IMR-90 (cell line): ENCODE measurements around the gene EFNA5. TPM values are rescaled to one million over a fixed set of nuclear protein-coding genes. Genes with fewer than 3 reads are reported as not detected.

Source experiments
- ATAC-seq: fragments of 200-7000 bp; cut with Tn5 transposase; 2 replicates; pipeline ENCODE4 v1.9.1; 2020; ENCODE audit warnings: low read depth, mild to moderate bottlenecking, moderate library complexity
- BruUV-seq: library from RNA; stranded (reverse); fragments of 400-500 nt; replicated peaks from 2 replicates; lab custom pipeline; 2021; lab: Mats Ljungman, UMichigan
- CTCF ChIA-PET: fragments of 300-600 bp; formaldehyde crosslinking; extraction: SDS; loops from one replicate; lab custom pipeline; 2021; ENCODE audit warnings: antibody characterized with exemption; lab: Yijun Ruan, JAX
- POLR2A ChIA-PET: fragments of 300-600 bp; sonication (Branson Sonifier 250); formaldehyde crosslinking; loops from one replicate; lab custom pipeline; 2022; ENCODE audit warnings: antibody characterized with exemption; ENCODE audit not compliant: unreplicated experiment; lab: Charles Lee
- DNase-seq: peaks from one replicate; pipeline ENCODE4 v3.0.0; 2013
- H2AFZ ChIP-seq: replicated peaks from 2 replicates; pipeline ENCODE3; 2013; ENCODE audit warnings: low read length, mild to moderate bottlenecking; ENCODE audit not compliant: poor library complexity
- H2AK5ac ChIP-seq: 2 replicates; pipeline ENCODE4 v1.6.1; 2013; ENCODE audit warnings: low read depth, low read length, inconsistent platforms
- H2AK9ac ChIP-seq: replicated peaks from 2 replicates; pipeline ENCODE3; 2013; ENCODE audit warnings: mild to moderate bottlenecking, low read depth, low read length, moderate library complexity; ENCODE audit not compliant: poor library complexity
- H2BK120ac ChIP-seq: 2 replicates; pipeline ENCODE4 v1.6.1; 2013; ENCODE audit warnings: low read depth, low read length, inconsistent platforms
- H2BK15ac ChIP-seq: 3 replicates; pipeline ENCODE4 v1.6.1; 2013; ENCODE audit warnings: low read depth, low read length, inconsistent platforms
- H2BK20ac ChIP-seq: 2 replicates; pipeline ENCODE4 v1.6.1; 2013; ENCODE audit warnings: low read depth, mild to moderate bottlenecking, inconsistent platforms, low read length, moderate library complexity
- H2BK5ac ChIP-seq: 2 replicates; pipeline ENCODE4 v1.6.1; 2013; ENCODE audit warnings: mild to moderate bottlenecking, low read depth, low read length, inconsistent platforms; ENCODE audit not compliant: poor library complexity, severe bottlenecking
- H3K14ac ChIP-seq: replicated peaks from 2 replicates; pipeline ENCODE4 v1.6.1; 2013; ENCODE audit warnings: low read depth, low read length, inconsistent platforms
- H3K18ac ChIP-seq: 2 replicates; pipeline ENCODE4 v1.6.1; 2013; ENCODE audit warnings: low read depth, low read length, control low read depth
- H3K23ac ChIP-seq: 2 replicates; pipeline ENCODE4 v1.6.1; 2013; ENCODE audit warnings: low read depth, low read length, inconsistent platforms
- H3K27ac ChIP-seq: 2 replicates; pipeline ENCODE4 v1.5.1; 2013; ENCODE audit warnings: mild to moderate bottlenecking, control low read depth, low read length; ENCODE audit not compliant: insufficient read depth
- H3K27me3 ChIP-seq: 2 replicates; pipeline ENCODE4 v1.6.1; 2013; ENCODE audit warnings: low read length; ENCODE audit not compliant: control insufficient read depth, insufficient read depth
- H3K36me3 ChIP-seq: 2 replicates; pipeline ENCODE4 v1.6.1; 2013; ENCODE audit warnings: low read length, mixed read lengths; ENCODE audit not compliant: control insufficient read depth, insufficient read depth
- H3K4ac ChIP-seq: 2 replicates; pipeline ENCODE4 v1.6.1; 2013; ENCODE audit warnings: low read depth, low read length, inconsistent platforms
- H3K4me1 ChIP-seq: 2 replicates; pipeline ENCODE4 v1.6.1; 2013; ENCODE audit warnings: low read length, mixed read lengths; ENCODE audit not compliant: control insufficient read depth, insufficient read depth
- H3K4me2 ChIP-seq: 2 replicates; pipeline ENCODE4 v1.6.1; 2013; ENCODE audit warnings: low read depth, mild to moderate bottlenecking, control low read depth, low read length, moderate library complexity
- H3K4me3 ChIP-seq: 2 replicates; pipeline ENCODE4 v1.5.1; 2013; ENCODE audit warnings: low read depth, mild to moderate bottlenecking, control low read depth, low read length, moderate library complexity; ENCODE audit not compliant: insufficient read depth
- H3K56ac ChIP-seq: 2 replicates; pipeline ENCODE4 v1.6.1; 2013; ENCODE audit warnings: low read length, inconsistent platforms; ENCODE audit not compliant: insufficient read depth; ENCODE audit errors: extremely low read depth
- H3K79me1 ChIP-seq, 2 experiments: 2 replicates each; pipeline ENCODE4 v1.6.1; 2013; ENCODE audit warnings: low read length in 2 of 2, inconsistent platforms in 1 of 2, low read depth in 1 of 2
- H3K9ac ChIP-seq: 2 replicates; pipeline ENCODE4 v1.6.1; 2013; ENCODE audit warnings: low read depth, low read length, control low read depth
- H3K9me1 ChIP-seq: 2 replicates; pipeline ENCODE4 v1.6.1; 2013; ENCODE audit warnings: low read length, inconsistent platforms; ENCODE audit not compliant: insufficient read depth
- H3K9me3 ChIP-seq: 2 replicates; pipeline ENCODE4 v1.6.1; 2013; ENCODE audit warnings: low read length; ENCODE audit not compliant: control insufficient read depth, insufficient read depth
- H4K20me1 ChIP-seq: 2 replicates; pipeline ENCODE4 v1.6.1; 2013; ENCODE audit warnings: low read length, inconsistent platforms; ENCODE audit not compliant: insufficient read depth
- H4K5ac ChIP-seq: 2 replicates; pipeline ENCODE4 v1.6.1; 2013; ENCODE audit warnings: mild to moderate bottlenecking, low read depth, low read length, control low read depth
- H4K8ac ChIP-seq, 2 experiments: 2 replicates each; pipeline ENCODE4 v1.6.1; 2013; ENCODE audit warnings: low read depth in 2 of 2, low read length in 2 of 2, control low read depth in 1 of 2, inconsistent platforms in 1 of 2
- H4K91ac ChIP-seq: 2 replicates; pipeline ENCODE4 v1.6.1; 2013; ENCODE audit warnings: low read depth, low read length, inconsistent platforms; ENCODE audit not compliant: insufficient read depth
- BHLHE40 ChIP-seq: fragments of 150-350 bp; IDR thresholded peaks from 2 replicates; pipeline ENCODE4 v1.6.1; 2016; ENCODE audit warnings: mild to moderate bottlenecking, low read depth, low read length
- CEBPB ChIP-seq: IDR thresholded peaks from 2 replicates; pipeline ENCODE4 v1.6.1; 2012; ENCODE audit warnings: low read depth, low read length, improper control_type of control experiment
- CHD1 ChIP-seq: IDR thresholded peaks from 2 replicates; pipeline ENCODE4 v1.6.1; 2012; ENCODE audit warnings: low read depth, low read length, improper control_type of control experiment
- FOS ChIP-seq: fragments of 150-350 bp; IDR thresholded peaks from 2 replicates; pipeline ENCODE4 v1.6.1; 2016; ENCODE audit warnings: low read depth, low read length
- MAFK ChIP-seq: IDR thresholded peaks from 2 replicates; pipeline ENCODE4 v1.6.1; 2012; ENCODE audit warnings: low read depth, low read length, improper control_type of control experiment
- MAZ ChIP-seq: IDR thresholded peaks from 2 replicates; pipeline ENCODE4 v1.6.1; 2012; ENCODE audit warnings: low read depth, mild to moderate bottlenecking, low read length, improper control_type of control experiment, moderate library complexity, borderline replicate concordance
- MXI1 ChIP-seq: IDR thresholded peaks from 2 replicates; pipeline ENCODE4 v1.6.1; 2012; ENCODE audit warnings: low read depth, mild to moderate bottlenecking, low read length, moderate library complexity, borderline replicate concordance
- NFE2L2 ChIP-seq: fragments of 150-350 bp; IDR thresholded peaks from 2 replicates; pipeline ENCODE4 v1.6.1; 2016; ENCODE audit warnings: low read depth, mild to moderate bottlenecking, low read length
- POLR2A ChIP-seq: IDR thresholded peaks from 2 replicates; pipeline ENCODE4 v1.6.1; 2012; ENCODE audit warnings: mild to moderate bottlenecking, low read depth, low read length
- RAD21 ChIP-seq: IDR thresholded peaks from 2 replicates; pipeline ENCODE4 v1.6.1; 2012; ENCODE audit warnings: low read length, improper control_type of control experiment
- SMC3 ChIP-seq: fragments of 150-350 bp; IDR thresholded peaks from 2 replicates; pipeline ENCODE4 v1.6.1; 2016; ENCODE audit warnings: low read depth, mild to moderate bottlenecking, antibody characterized with exemption, low read length, moderate library complexity
- WGBS, 2 experiments: methylation state at CpG; one replicate each; pipeline versions ENCODE4 v1.1.5 to v1.1.7; 2013; ENCODE audit warnings: missing lambda C conversion rate in 2 of 2; ENCODE audit not compliant: insufficient read length in 1 of 2; ENCODE audit errors: extremely low coverage in 2 of 2; 5-methylcytosine and 5-hydroxymethylcytosine counted together
- dilution Hi-C: fragments of 300-500 bp; cut with HindIII; formaldehyde crosslinking; loops from one replicate; pipeline ENCODE4 v1.14.3; 2018; ENCODE audit warnings: low sequenced_read_pairs; ENCODE audit not compliant: unreplicated experiment
- in situ Hi-C: fragments of 300-500 bp; cut with MboI; formaldehyde crosslinking; loops from 3 replicates; pipeline ENCODE4 v1.14.3; 2019; ENCODE audit warnings: low sequenced_read_pairs, inconsistent platforms, mixed read lengths
- intact Hi-C: fragments of 100-400 bp; cut with micrococcal nuclease; formaldehyde crosslinking; loops from 2 replicates; pipeline ENCODE4 v1.10.0; 2022
- polyA plus RNA-seq, 3 experiments: library from polyadenylated mRNA; depleted of rRNA; stranded (reverse); fragments of >200 nt; gene quantifications; 2 replicates each; pipeline ENCODE4 v1.2.3, GENCODE V29; 2012; ENCODE audit warnings: low replicate concordance in 1 of 3
- total RNA-seq: library from RNA; depleted of rRNA; stranded (reverse); fragments of >200 nt; gene quantifications from 2 replicates; pipeline ENCODE4 v1.2.3, GENCODE V29; 2012
- TF ChIP-seq, protein P1 (sequence below): fragments of 150-350 bp; IDR thresholded peaks from 2 replicates; pipeline ENCODE4 v1.6.1; 2016; ENCODE audit warnings: low read depth, mild to moderate bottlenecking, low read length, moderate library complexity, borderline replicate concordance
- TF ChIP-seq, protein P2 (sequence below): fragments of 150-350 bp; IDR thresholded peaks from 2 replicates; pipeline ENCODE4 v1.6.1; 2017; ENCODE audit warnings: mild to moderate bottlenecking, antibody characterized with exemption, low read length, low read depth

The EFNA5 gene
- total and polyA plus RNA-seq, 2 of the 4 experiments (the other 2 are of a cell fraction): 1.5 to 1.6 TPM

DNA sequence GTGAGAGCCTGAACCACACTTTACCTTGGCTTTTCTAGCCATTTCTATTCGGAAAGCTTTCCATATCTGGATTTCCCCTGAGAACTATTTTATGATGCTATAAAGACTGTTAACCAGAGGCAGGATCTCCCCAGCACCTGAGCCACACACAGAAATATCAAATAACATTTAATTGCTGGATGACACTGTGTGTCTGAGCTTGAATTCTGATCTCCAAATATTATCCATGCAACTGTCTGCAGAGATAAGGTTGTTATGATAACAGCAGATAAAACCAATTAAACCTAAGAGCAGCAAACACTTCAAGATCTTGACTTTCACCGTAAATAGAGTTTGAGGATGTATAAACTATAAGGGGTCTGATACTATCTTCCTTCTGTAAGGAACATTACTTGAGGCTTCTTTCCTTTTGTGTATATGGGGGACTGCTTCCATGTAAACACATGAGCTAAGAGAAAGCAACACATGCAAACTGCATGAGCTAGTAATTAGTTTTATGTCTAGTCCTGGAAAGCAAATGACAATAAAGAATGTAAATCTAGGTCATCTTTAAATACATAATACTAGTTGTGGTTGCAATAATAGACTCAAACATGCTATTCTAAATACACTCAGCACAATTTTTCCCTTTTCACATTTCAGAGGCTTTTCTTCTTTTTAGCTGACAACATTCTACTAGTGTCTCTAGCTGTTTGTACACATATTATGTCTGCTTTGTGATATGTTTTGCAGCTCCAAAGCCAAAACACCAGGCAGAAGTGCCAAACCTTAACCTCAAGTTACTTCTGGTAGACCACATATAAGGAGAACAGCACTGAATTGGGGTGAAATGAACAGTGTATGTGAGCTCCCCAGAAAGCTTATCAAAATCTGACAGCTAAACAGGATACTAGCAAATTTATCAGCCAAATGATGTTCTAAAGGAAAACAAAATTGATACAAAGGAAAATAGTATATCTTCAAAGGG is 136.5 kb downstream of the EFNA5 start:
- ChIA-PET POLR2A (no interaction called here), CTCF (interaction anchor here (1.0 kb wide), 1 partner anchor 10 kb away, joined by 3 read pairs; no protein-coding TSS in a partner anchor)
- Histone ChIP-seq H2BK120ac (no peak overlapping the region), H2BK5ac (no peak overlapping the region), H3K9ac (no peak overlapping the region), H2BK20ac (no peak overlapping the region), H3K36me3 (no peaks in the 10 kb centered on the region), H3K4me1 (no peaks in the 10 kb centered on the region), H3K4me2 (no peak overlapping the region), H4K5ac (no peak overlapping the region), H2AFZ (no peak overlapping the region), H4K91ac (no peak overlapping the region), H3K9me1 (peaks cover 2% of the 10 kb centered on the region; the same call in 1 of the 2 replicates), H3K23ac (no peak overlapping the region), H3K4ac (no peak overlapping the region), H3K4me3 (no peak overlapping the region), H2AK5ac (no peak overlapping the region; the same call in 1 of the 2 replicates), H3K18ac (no peak overlapping the region), H4K8ac (no peak overlapping the region), H4K20me1 (no peaks in the 10 kb centered on the region), H2BK15ac (no peak overlapping the region), H3K27ac (no peak overlapping the region), H3K79me1 (no peaks in the 10 kb centered on the region), H3K56ac (no peak overlapping the region), H2AK9ac (no peak overlapping the region), H3K9me3 (no peaks in the 10 kb centered on the region), H3K27me3 (no peaks in the 10 kb centered on the region), H3K14ac (no peak overlapping the region)
- no TSS peak for BruUV-seq
- in situ Hi-C loops (no loop called here), dilution Hi-C loops (no loop called here), intact Hi-C loops (no loop called here)
- WGBS, 2 experiments: no CpG with 5 or more reads among the region's 2 CpGs
- TF ChIP-seq CEBPB (no peak), RAD21 (no peak), BHLHE40 (no peak), MAZ (no peak), MAFK (no peak), FOS (no peak), CHD1 (no peak), SMC3 (no peak), POLR2A (no peak), NFE2L2 (no peak), MXI1 (no peak)
- TF ChIP-seq, protein P1, sequence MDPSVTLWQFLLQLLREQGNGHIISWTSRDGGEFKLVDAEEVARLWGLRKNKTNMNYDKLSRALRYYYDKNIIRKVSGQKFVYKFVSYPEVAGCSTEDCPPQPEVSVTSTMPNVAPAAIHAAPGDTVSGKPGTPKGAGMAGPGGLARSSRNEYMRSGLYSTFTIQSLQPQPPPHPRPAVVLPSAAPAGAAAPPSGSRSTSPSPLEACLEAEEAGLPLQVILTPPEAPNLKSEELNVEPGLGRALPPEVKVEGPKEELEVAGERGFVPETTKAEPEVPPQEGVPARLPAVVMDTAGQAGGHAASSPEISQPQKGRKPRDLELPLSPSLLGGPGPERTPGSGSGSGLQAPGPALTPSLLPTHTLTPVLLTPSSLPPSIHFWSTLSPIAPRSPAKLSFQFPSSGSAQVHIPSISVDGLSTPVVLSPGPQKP: no peak
- TF ChIP-seq, protein P2, sequence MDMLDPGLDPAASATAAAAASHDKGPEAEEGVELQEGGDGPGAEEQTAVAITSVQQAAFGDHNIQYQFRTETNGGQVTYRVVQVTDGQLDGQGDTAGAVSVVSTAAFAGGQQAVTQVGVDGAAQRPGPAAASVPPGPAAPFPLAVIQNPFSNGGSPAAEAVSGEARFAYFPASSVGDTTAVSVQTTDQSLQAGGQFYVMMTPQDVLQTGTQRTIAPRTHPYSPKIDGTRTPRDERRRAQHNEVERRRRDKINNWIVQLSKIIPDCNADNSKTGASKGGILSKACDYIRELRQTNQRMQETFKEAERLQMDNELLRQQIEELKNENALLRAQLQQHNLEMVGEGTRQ: no peak
- no peak for DNase-seq
- ATAC-seq: no peak; the same call in 1 of the 2 replicates
